WTC11 (cell line): ENCODE data around the gene MDN1. TPM values are rescaled to one million over a fixed set of nuclear protein-coding genes. Genes with fewer than 3 reads are reported as not detected.

Experiments
- ATAC-seq: fragments of 200-7000 bp; cut with Tn5 transposase; 2 replicates; pipeline ENCODE4 v1.10.0; 2021; ENCODE audit warnings: mild to moderate bottlenecking, moderate library complexity
- CTCF ChIA-PET: fragments of 300-600 bp; sonication (Branson Sonifier 250); formaldehyde crosslinking; loops from one replicate; lab custom pipeline; 2021; ENCODE audit warnings: antibody characterized with exemption; lab: Charles Lee
- POLR2A ChIA-PET: fragments of 350-600 bp; sonication (Branson Sonifier 250); formaldehyde crosslinking; loops from one replicate; lab custom pipeline; 2021; ENCODE audit warnings: antibody characterized with exemption; lab: Charles Lee
- DNase-seq: peaks from one replicate; pipeline ENCODE4 v3.0.0; 2021; ENCODE audit warnings: low spot score
- H3K27ac Mint-ChIP-seq: 2 replicates; pipeline ENCODE4 v1.8.0; 2021; ENCODE audit warnings: mixed read lengths
- H3K27me3 Mint-ChIP-seq: 2 replicates; pipeline ENCODE4 v1.8.0; 2021; ENCODE audit warnings: low read depth, mild to moderate bottlenecking, moderate library complexity, mixed read lengths
- H3K36me3 Mint-ChIP-seq: 2 replicates; pipeline ENCODE4 v1.8.0; 2021; ENCODE audit warnings: mixed read lengths
- H3K4me1 Mint-ChIP-seq: 2 replicates; pipeline ENCODE4 v1.8.0; 2022; ENCODE audit warnings: mixed read lengths
- H3K4me3 Mint-ChIP-seq: 2 replicates; pipeline ENCODE4 v1.8.0; 2021; ENCODE audit warnings: mild to moderate bottlenecking, moderate library complexity, mixed read lengths
- H3K9me3 Mint-ChIP-seq: 2 replicates; pipeline ENCODE4 v1.8.0; 2021; ENCODE audit warnings: mixed read lengths
- ETV6 ChIP-seq: sonication (generic); formaldehyde crosslinking; IDR thresholded peaks from 2 replicates; pipeline ENCODE4 v1.8.1; 2022; ENCODE audit warnings: mild to moderate bottlenecking, missing genetic modification reagents
- FOXJ3 ChIP-seq: sonication (generic); formaldehyde crosslinking; IDR thresholded peaks from 2 replicates; pipeline ENCODE4 v1.9.0; 2021; ENCODE audit warnings: missing genetic modification reagents, mild to moderate bottlenecking, borderline replicate concordance
- FOXK1 ChIP-seq: sonication (generic); formaldehyde crosslinking; IDR thresholded peaks from 2 replicates; pipeline ENCODE4 v1.8.0; 2022; ENCODE audit warnings: mild to moderate bottlenecking, moderate library complexity, missing genetic modification reagents
- GABPB1 ChIP-seq: sonication (generic); formaldehyde crosslinking; IDR thresholded peaks from 2 replicates; pipeline ENCODE4 v1.8.1; 2023; ENCODE audit warnings: mild to moderate bottlenecking, missing genetic modification reagents
- IRF2 ChIP-seq: sonication (generic); formaldehyde crosslinking; IDR thresholded peaks from 2 replicates; pipeline ENCODE4 v1.8.0; 2022; ENCODE audit warnings: low read depth, missing genetic modification reagents, borderline replicate concordance
- NFATC4 ChIP-seq: fragments of 250-450 bp; sonication (Bioruptor Pico); IDR thresholded peaks from 2 replicates; pipeline ENCODE4 v1.9.0; 2021; ENCODE audit warnings: mild to moderate bottlenecking
- NFE2L1 ChIP-seq: sonication (generic); formaldehyde crosslinking; IDR thresholded peaks from 2 replicates; pipeline ENCODE4 v1.8.1; 2023; ENCODE audit warnings: missing genetic modification reagents
- NFYB ChIP-seq: sonication (generic); formaldehyde crosslinking; conservative IDR thresholded peaks from 2 replicates; pipeline ENCODE4 v1.8.0; 2022; ENCODE audit warnings: low read depth, missing genetic modification reagents
- NR3C1 ChIP-seq: sonication (generic); formaldehyde crosslinking; conservative IDR thresholded peaks from 2 replicates; pipeline ENCODE4 v1.8.1; 2023; ENCODE audit warnings: low read depth, mild to moderate bottlenecking, missing genetic modification reagents
- RELA ChIP-seq: sonication (generic); formaldehyde crosslinking; IDR thresholded peaks from 2 replicates; pipeline ENCODE4 v1.8.1; 2022; ENCODE audit warnings: missing genetic modification reagents, mild to moderate bottlenecking, borderline replicate concordance
- RORB ChIP-seq: fragments of 250-450 bp; sonication (Bioruptor Pico); IDR thresholded peaks from 2 replicates; pipeline ENCODE4 v1.9.0; 2021; ENCODE audit warnings: mild to moderate bottlenecking
- SOX15 ChIP-seq: fragments of 250-450 bp; sonication (Bioruptor Pico); IDR thresholded peaks from 2 replicates; pipeline ENCODE4 v1.9.0; 2021; ENCODE audit warnings: mild to moderate bottlenecking
- ZNF219 ChIP-seq: sonication (generic); formaldehyde crosslinking; IDR thresholded peaks from 2 replicates; pipeline ENCODE4 v1.8.0; 2023; ENCODE audit warnings: missing genetic modification reagents, mild to moderate bottlenecking, borderline replicate concordance
- ZNF317 ChIP-seq: sonication (generic); formaldehyde crosslinking; IDR thresholded peaks from 2 replicates; pipeline ENCODE4 v1.8.1; 2023; ENCODE audit warnings: low read depth, mild to moderate bottlenecking, moderate library complexity, missing genetic modification reagents, borderline replicate concordance
- ZNF396 ChIP-seq: fragments of 250-450 bp; sonication (Bioruptor Pico); IDR thresholded peaks from 2 replicates; pipeline ENCODE4 v1.8.0; 2021; ENCODE audit warnings: mild to moderate bottlenecking, moderate library complexity, borderline replicate concordance
- ZNF423 ChIP-seq: fragments of 250-450 bp; sonication (Bioruptor Pico); IDR thresholded peaks from 2 replicates; pipeline ENCODE4 v2.1.2; 2022; ENCODE audit warnings: mild to moderate bottlenecking, moderate library complexity
- total RNA-seq: library from RNA; stranded (reverse); gene quantifications from 3 replicates; pipeline ENCODE4 v1.2.3, GENCODE V29; 2021
- TF ChIP-seq, protein P1 (sequence below): sonication (generic); formaldehyde crosslinking; IDR thresholded peaks from 2 replicates; pipeline ENCODE4 v1.8.1; 2022; ENCODE audit warnings: mild to moderate bottlenecking, missing genetic modification reagents, moderate library complexity, borderline replicate concordance
- TF ChIP-seq, protein P2 (sequence below): sonication (generic); formaldehyde crosslinking; IDR thresholded peaks from 2 replicates; pipeline ENCODE4 v1.8.1; 2022; ENCODE audit warnings: missing genetic modification reagents, borderline replicate concordance
- TF ChIP-seq, protein P3 (sequence below): sonication (generic); formaldehyde crosslinking; IDR thresholded peaks from 2 replicates; pipeline ENCODE4 v1.8.0; 2023; ENCODE audit warnings: missing genetic modification reagents
- TF ChIP-seq, protein P4 (sequence below): sonication (generic); formaldehyde crosslinking; IDR thresholded peaks from 2 replicates; pipeline ENCODE4 v1.8.0; 2022; ENCODE audit warnings: mild to moderate bottlenecking, missing genetic modification reagents
- TF ChIP-seq, protein P5 (sequence below): fragments of 250-450 bp; sonication (Bioruptor Pico); IDR thresholded peaks from 2 replicates; pipeline ENCODE4 v1.8.0; 2021; ENCODE audit warnings: mild to moderate bottlenecking
- TF ChIP-seq, protein P6 (sequence below): sonication (generic); formaldehyde crosslinking; IDR thresholded peaks from 2 replicates; pipeline ENCODE4 v1.8.1; 2023; ENCODE audit warnings: mild to moderate bottlenecking, missing genetic modification reagents, borderline replicate concordance

MDN1 gene
- total RNA-seq, 1 experiment from 2014 or later, result 195 TPM

DNA sequence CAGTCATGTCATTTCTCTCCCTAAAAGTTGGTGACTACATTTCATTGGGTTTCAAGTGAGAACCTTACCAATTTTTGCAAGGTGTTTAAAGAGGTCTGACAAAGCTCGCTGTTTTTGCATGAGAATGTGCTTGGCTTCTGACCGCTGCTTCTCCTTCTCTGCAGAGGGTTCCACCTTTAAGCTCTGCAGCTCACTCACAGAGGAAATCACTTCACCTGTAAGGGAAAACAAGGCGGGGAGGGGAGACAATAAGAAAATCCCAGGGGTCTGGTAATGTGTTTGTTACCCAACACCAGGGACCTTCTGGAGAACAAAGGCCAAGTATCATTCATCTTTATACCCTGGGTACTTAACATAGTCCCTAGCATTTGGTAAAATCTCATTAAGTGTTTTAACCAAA, 141.1 kb downstream of the MDN1 start:
- Mint-ChIP-seq H3K27me3 (no peaks in the 10 kb centered on the region), H3K27ac (peak overlapping the region; percentile 98), H3K36me3 (peaks cover 88% of the 10 kb centered on the region), H3K9me3 (no peaks in the 10 kb centered on the region), H3K4me1 (peaks cover 46% of the 10 kb centered on the region), H3K4me3 (peak overlapping the region; percentile 20; the same call in 1 of the 2 replicates)
- CTCF ChIA-PET, result interaction anchor here (1.1 to 1.4 kb wide), 2 partner anchors 114 to 367 kb away, joined by 3 to 4 read pairs; no protein-coding TSS in a partner anchor
- ATAC-seq (peak; percentile 66), DNase-seq (no peak)
- TF ChIP-seq IRF2 (CRISPR knock-in tag) (no peak), FOXK1 (CRISPR knock-in tag) (peak; percentile 46; the same call in 1 of the 2 replicates), FOXJ3 (no peak), NFE2L1 (CRISPR knock-in tag) (no peak), NFATC4 (CRISPR knock-in tag) (no peak), NR3C1 (CRISPR knock-in tag) (no peak), RELA (no peak), SOX15 (CRISPR knock-in tag) (no peak), ZNF219 (no peak), NFYB (no peak), RORB (CRISPR knock-in tag) (no peak), ZNF396 (no peak), ZNF423 (CRISPR knock-in tag) (peak; percentile 56; the same call in 1 of the 2 replicates), ZNF317 (CRISPR knock-in tag) (no peak), GABPB1 (CRISPR knock-in tag) (no peak), ETV6 (peak; percentile 54)
- TF ChIP-seq, protein P1, sequence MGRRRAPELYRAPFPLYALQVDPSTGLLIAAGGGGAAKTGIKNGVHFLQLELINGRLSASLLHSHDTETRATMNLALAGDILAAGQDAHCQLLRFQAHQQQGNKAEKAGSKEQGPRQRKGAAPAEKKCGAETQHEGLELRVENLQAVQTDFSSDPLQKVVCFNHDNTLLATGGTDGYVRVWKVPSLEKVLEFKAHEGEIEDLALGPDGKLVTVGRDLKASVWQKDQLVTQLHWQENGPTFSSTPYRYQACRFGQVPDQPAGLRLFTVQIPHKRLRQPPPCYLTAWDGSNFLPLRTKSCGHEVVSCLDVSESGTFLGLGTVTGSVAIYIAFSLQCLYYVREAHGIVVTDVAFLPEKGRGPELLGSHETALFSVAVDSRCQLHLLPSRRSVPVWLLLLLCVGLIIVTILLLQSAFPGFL (CRISPR knock-in tag), result no peak
- TF ChIP-seq, protein P2, sequence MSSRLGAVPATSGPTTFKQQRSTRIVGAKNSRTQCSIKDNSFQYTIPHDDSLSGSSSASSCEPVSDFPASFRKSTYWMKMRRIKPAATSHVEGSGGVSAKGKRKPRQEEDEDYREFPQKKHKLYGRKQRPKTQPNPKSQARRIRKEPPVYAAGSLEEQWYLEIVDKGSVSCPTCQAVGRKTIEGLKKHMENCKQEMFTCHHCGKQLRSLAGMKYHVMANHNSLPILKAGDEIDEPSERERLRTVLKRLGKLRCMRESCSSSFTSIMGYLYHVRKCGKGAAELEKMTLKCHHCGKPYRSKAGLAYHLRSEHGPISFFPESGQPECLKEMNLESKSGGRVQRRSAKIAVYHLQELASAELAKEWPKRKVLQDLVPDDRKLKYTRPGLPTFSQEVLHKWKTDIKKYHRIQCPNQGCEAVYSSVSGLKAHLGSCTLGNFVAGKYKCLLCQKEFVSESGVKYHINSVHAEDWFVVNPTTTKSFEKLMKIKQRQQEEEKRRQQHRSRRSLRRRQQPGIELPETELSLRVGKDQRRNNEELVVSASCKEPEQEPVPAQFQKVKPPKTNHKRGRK (CRISPR knock-in tag), result no peak
- TF ChIP-seq, protein P3, sequence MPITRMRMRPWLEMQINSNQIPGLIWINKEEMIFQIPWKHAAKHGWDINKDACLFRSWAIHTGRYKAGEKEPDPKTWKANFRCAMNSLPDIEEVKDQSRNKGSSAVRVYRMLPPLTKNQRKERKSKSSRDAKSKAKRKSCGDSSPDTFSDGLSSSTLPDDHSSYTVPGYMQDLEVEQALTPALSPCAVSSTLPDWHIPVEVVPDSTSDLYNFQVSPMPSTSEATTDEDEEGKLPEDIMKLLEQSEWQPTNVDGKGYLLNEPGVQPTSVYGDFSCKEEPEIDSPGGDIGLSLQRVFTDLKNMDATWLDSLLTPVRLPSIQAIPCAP (CRISPR knock-in tag), result no peak
- TF ChIP-seq, protein P4, sequence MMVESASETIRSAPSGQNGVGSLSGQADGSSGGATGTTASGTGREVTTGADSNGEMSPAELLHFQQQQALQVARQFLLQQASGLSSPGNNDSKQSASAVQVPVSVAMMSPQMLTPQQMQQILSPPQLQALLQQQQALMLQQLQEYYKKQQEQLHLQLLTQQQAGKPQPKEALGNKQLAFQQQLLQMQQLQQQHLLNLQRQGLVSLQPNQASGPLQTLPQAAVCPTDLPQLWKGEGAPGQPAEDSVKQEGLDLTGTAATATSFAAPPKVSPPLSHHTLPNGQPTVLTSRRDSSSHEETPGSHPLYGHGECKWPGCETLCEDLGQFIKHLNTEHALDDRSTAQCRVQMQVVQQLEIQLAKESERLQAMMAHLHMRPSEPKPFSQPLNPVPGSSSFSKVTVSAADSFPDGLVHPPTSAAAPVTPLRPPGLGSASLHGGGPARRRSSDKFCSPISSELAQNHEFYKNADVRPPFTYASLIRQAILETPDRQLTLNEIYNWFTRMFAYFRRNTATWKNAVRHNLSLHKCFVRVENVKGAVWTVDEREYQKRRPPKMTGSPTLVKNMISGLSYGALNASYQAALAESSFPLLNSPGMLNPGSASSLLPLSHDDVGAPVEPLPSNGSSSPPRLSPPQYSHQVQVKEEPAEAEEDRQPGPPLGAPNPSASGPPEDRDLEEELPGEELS (CRISPR knock-in tag), result peak; percentile 38; the same call in 1 of the 2 replicates
- TF ChIP-seq, protein P5, sequence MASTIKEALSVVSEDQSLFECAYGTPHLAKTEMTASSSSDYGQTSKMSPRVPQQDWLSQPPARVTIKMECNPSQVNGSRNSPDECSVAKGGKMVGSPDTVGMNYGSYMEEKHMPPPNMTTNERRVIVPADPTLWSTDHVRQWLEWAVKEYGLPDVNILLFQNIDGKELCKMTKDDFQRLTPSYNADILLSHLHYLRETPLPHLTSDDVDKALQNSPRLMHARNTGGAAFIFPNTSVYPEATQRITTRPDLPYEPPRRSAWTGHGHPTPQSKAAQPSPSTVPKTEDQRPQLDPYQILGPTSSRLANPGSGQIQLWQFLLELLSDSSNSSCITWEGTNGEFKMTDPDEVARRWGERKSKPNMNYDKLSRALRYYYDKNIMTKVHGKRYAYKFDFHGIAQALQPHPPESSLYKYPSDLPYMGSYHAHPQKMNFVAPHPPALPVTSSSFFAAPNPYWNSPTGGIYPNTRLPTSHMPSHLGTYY (CRISPR knock-in tag), result no peak
- TF ChIP-seq, protein P6, sequence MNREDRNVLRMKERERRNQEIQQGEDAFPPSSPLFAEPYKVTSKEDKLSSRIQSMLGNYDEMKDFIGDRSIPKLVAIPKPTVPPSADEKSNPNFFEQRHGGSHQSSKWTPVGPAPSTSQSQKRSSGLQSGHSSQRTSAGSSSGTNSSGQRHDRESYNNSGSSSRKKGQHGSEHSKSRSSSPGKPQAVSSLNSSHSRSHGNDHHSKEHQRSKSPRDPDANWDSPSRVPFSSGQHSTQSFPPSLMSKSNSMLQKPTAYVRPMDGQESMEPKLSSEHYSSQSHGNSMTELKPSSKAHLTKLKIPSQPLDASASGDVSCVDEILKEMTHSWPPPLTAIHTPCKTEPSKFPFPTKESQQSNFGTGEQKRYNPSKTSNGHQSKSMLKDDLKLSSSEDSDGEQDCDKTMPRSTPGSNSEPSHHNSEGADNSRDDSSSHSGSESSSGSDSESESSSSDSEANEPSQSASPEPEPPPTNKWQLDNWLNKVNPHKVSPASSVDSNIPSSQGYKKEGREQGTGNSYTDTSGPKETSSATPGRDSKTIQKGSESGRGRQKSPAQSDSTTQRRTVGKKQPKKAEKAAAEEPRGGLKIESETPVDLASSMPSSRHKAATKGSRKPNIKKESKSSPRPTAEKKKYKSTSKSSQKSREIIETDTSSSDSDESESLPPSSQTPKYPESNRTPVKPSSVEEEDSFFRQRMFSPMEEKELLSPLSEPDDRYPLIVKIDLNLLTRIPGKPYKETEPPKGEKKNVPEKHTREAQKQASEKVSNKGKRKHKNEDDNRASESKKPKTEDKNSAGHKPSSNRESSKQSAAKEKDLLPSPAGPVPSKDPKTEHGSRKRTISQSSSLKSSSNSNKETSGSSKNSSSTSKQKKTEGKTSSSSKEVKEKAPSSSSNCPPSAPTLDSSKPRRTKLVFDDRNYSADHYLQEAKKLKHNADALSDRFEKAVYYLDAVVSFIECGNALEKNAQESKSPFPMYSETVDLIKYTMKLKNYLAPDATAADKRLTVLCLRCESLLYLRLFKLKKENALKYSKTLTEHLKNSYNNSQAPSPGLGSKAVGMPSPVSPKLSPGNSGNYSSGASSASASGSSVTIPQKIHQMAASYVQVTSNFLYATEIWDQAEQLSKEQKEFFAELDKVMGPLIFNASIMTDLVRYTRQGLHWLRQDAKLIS (CRISPR knock-in tag), result no peak
- TF ChIP-seq, all 79 proteins: peak for 4
- POLR2A ChIA-PET, result no interaction called here
